ENCODE measurements around the gene LCORL.

DNA sequence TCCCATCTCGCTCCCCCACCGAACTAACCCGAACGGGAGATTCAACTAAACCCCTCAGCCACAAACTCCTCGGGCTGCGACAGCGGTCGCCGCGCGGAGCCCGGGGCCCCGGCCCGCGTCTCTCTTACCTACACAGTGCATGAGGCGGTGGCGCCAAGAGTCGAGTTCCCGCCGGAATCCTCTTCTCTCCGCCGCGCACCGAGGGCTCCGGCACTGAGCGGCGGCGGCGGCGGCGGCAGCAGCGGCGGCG lies 160 bp downstream of the LCORL start:
- TF ChIP-seq, protein P1, sequence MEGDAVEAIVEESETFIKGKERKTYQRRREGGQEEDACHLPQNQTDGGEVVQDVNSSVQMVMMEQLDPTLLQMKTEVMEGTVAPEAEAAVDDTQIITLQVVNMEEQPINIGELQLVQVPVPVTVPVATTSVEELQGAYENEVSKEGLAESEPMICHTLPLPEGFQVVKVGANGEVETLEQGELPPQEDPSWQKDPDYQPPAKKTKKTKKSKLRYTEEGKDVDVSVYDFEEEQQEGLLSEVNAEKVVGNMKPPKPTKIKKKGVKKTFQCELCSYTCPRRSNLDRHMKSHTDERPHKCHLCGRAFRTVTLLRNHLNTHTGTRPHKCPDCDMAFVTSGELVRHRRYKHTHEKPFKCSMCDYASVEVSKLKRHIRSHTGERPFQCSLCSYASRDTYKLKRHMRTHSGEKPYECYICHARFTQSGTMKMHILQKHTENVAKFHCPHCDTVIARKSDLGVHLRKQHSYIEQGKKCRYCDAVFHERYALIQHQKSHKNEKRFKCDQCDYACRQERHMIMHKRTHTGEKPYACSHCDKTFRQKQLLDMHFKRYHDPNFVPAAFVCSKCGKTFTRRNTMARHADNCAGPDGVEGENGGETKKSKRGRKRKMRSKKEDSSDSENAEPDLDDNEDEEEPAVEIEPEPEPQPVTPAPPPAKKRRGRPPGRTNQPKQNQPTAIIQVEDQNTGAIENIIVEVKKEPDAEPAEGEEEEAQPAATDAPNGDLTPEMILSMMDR (IDR thresholded peaks at IDR 0.05), result no peak
- TF ChIP-seq POLR2A (IDR thresholded peaks at IDR 0.05), result peak in 1 of 2 donors; percentile 87
